Esophagus squamous epithelium (tissue), 5 donors: Measurements from ENCODE around the gene GXYLT2. TPM values are rescaled to one million over a fixed set of nuclear protein-coding genes. Genes with fewer than 3 reads are reported as not detected.

Experiments used
- DNase-seq: peaks from one replicate; lab custom pipeline; 2025; lab: John Stamatoyannopoulos, UW
- H3K27ac ChIP-seq, 4 donors: fragments of 200-600 bp; sonication (generic); one replicate each; pipeline ENCODE4 v1.5.1; 2016 to 2019; ENCODE audit warnings: mild to moderate bottlenecking in 1 of 4
- H3K27me3 ChIP-seq, 4 donors: fragments of 200-600 bp; sonication (generic); 1 replicate in 3 of 4; 2 replicates in 1 of 4; pipeline versions ENCODE4 v1.5.1 to v1.6.0; 2017 to 2021; ENCODE audit warnings: antibody characterized with exemption in 1 of 4
- H3K36me3 ChIP-seq, 3 donors: fragments of 200-600 bp; sonication (generic); one replicate each; pipeline ENCODE4 v1.5.1; 2016 to 2019
- H3K4me1 ChIP-seq, 3 donors: fragments of 200-600 bp; sonication (generic); one replicate each; pipeline ENCODE4 v1.5.1; 2017 to 2019
- H3K4me3 ChIP-seq, 4 donors: fragments of 200-600 bp; sonication (generic); 1 replicate in 3 of 4; 2 replicates in 1 of 4; pipeline ENCODE4 v1.5.1; 2016 to 2019; ENCODE audit warnings: mild to moderate bottlenecking in 2 of 4, moderate library complexity in 1 of 4
- H3K9me3 ChIP-seq, 3 donors: fragments of 200-600 bp; sonication (generic); one replicate each; pipeline ENCODE4 v1.5.1; 2016 to 2019
- CTCF ChIP-seq, 6 experiments: fragments of 450-650 bp in 4 of 6; fragments of 200-600 bp in 2 of 6; sonication (generic) in 2 of 6; IDR thresholded peaks; one replicate each; pipeline ENCODE4 v1.5.1; 2016 to 2019; ENCODE audit warnings: antibody characterized with exemption in 6 of 6, mild to moderate bottlenecking in 4 of 6, moderate library complexity in 4 of 6
- POLR2A ChIP-seq, 4 donors: fragments of 450-650 bp; IDR thresholded peaks; one replicate each; pipeline ENCODE4 v1.6.1; 2017; ENCODE audit warnings: antibody characterized with exemption in 4 of 4, mild to moderate bottlenecking in 4 of 4, moderate library complexity in 3 of 4
- WGBS, 2 donors: methylation state at CpG; one replicate each; pipeline ENCODE4 v1.1.5; 2018; 5-methylcytosine and 5-hydroxymethylcytosine counted together
- intact Hi-C: fragments of 100-400 bp; cut with DNase I; formaldehyde crosslinking; loops from one replicate; pipeline ENCODE4 v1.15.0; 2022
- total RNA-seq, 4 donors: library from RNA; depleted of rRNA; stranded (reverse); fragments of >200 nt; gene quantifications; one replicate each; pipeline ENCODE4 v1.1.0, GENCODE V29; 2016
- donor health status: DM: yes; HTN: yes; CAD: no.

GXYLT2 gene
- total RNA-seq, 4 donors from 2014 or later, result 2.0 to 18.1 (median 3.1) TPM; not detected in 1

- Histone ChIP-seq H3K9me3 (no peaks in the 10 kb centered on the region), H3K36me3 (no peaks in the 10 kb centered on the region), H3K27ac (no peak overlapping the region), H3K27me3 (no peaks in the 10 kb centered on the region), H3K4me1 (no peaks in the 10 kb centered on the region), H3K4me3 (no peak overlapping the region)
- intact Hi-C loops, result no loop called here
- DNase-seq, result no peak
- 73 to 81% methylated on average over 6 of the region's 6 CpGs for WGBS, 2 donors
- TF ChIP-seq POLR2A (IDR thresholded peaks at IDR 0.05) (no peak), CTCF (IDR thresholded peaks at IDR 0.05) (no peak)
Measured at GRCh38 chr3:72899349-72899765, 11.5 kb downstream of the GXYLT2 start.

GRCh38 chr3:72900048-72900447 lies 12.2 kb downstream of the GXYLT2 start:
- Histone ChIP-seq H3K27me3 (no peaks in the 10 kb centered on the region), H3K4me1 (no peaks in the 10 kb centered on the region), H3K9me3 (no peaks in the 10 kb centered on the region), H3K27ac (no peak overlapping the region), H3K4me3 (no peak overlapping the region), H3K36me3 (no peaks in the 10 kb centered on the region)
- TF ChIP-seq POLR2A (IDR thresholded peaks at IDR 0.05) (no peak), CTCF (IDR thresholded peaks at IDR 0.05) (no peak)
- WGBS, 2 donors, result 78 to 81% methylated on average over 7 of the region's 7 CpGs
- no peak for DNase-seq
- intact Hi-C loops, result no loop called here

- no peak for DNase-seq
- TF ChIP-seq POLR2A (IDR thresholded peaks at IDR 0.05) (no peak), CTCF (IDR thresholded peaks at IDR 0.05) (no peak)
- H3K27ac ChIP-seq, result no peak overlapping the region
- WGBS, 2 donors, result 88% methylated on average over 2 of the region's 2 CpGs
- no peak overlapping the region for H3K4me3 ChIP-seq
- peaks cover 0 to 3% (median 2%) of the 10 kb centered on the region in 3 donors for H3K4me1 ChIP-seq
- no peaks in the 10 kb centered on the region for H3K9me3 ChIP-seq
- intact Hi-C loops, result no loop called here
- no peaks in the 10 kb centered on the region for H3K36me3 ChIP-seq
- H3K27me3 ChIP-seq, result no peaks in the 10 kb centered on the region
Measured at GRCh38 chr3:72901840-72902239, 14.0 kb downstream of the GXYLT2 start.

- intact Hi-C loops, result no loop called here
- no peaks in the 10 kb centered on the region for H3K27me3 ChIP-seq
- H3K4me1 ChIP-seq, result peaks cover 0 to 15% (median 11%) of the 10 kb centered on the region in 3 donors
- WGBS, 2 donors, result 65 to 75% methylated on average over 3 of the region's 3 CpGs
- no peaks in the 10 kb centered on the region for H3K36me3 ChIP-seq
- DNase-seq, result no peak
- no peak overlapping the region for H3K4me3 ChIP-seq
- no peak for TF ChIP-seq CTCF (IDR thresholded peaks at IDR 0.05)
- no peak overlapping the region for H3K27ac ChIP-seq
- no peaks in the 10 kb centered on the region for H3K9me3 ChIP-seq
Measured at GRCh38 chr3:72903004-72903403, 15.2 kb downstream of the GXYLT2 start.

GRCh38 chr3:72904163-72904562 lies 16.3 kb downstream of the GXYLT2 start:
- H3K4me1 ChIP-seq, result peaks cover 0 to 21% (median 11%) of the 10 kb centered on the region in 3 donors
- no peaks in the 10 kb centered on the region for H3K9me3 ChIP-seq
- H3K4me3 ChIP-seq, result no peak overlapping the region
- TF ChIP-seq POLR2A (IDR thresholded peaks at IDR 0.05), result no peak
- no peak for TF ChIP-seq CTCF (IDR thresholded peaks at IDR 0.05)
- H3K27me3 ChIP-seq, result no peaks in the 10 kb centered on the region
- no peak for DNase-seq
- H3K27ac ChIP-seq, result no peak overlapping the region
- 60 to 78% methylated on average over 2 of the region's 2 CpGs for WGBS, 2 donors
- intact Hi-C loops, result no loop called here
- no peaks in the 10 kb centered on the region for H3K36me3 ChIP-seq
